Stimulated activated naive CD8-positive, alpha-beta T cell treated with anti-CD3 and anti-CD28 coated beads, Interleukin-15, Interleukin-2, amounts not matched to agents 100 U/mL and 50 U/mL, for 24 hours (primary cell): ENCODE data around the gene MINDY2.
"Not testable (repeated sequence)": the region's sequence is repeated elsewhere in the genome, so short reads cannot be mapped to it uniquely, and the experiment has no call there.

ENCODE experiments used
- ATAC-seq: fragments of 150-1000 bp; cut with Tn5 transposase; one replicate; pipeline ENCODE4 v1.10.0; 2021
- DNase-seq: peaks from one replicate; pipeline ENCODE4 v3.0.0; 2021

Gene MINDY2

GRCh38 chr15:58755350-58755749, 15.8 kb upstream of the MINDY2 start:
- no peak for DNase-seq
- ATAC-seq: no peak

- DNase-seq (no peak), ATAC-seq (no peak)
Observed at GRCh38 chr15:58755956-58756355, 15.1 kb upstream of the MINDY2 start.

GRCh38 chr15:58758141-58758540, 13.0 kb upstream of the MINDY2 start:
- DNase-seq (no peak), ATAC-seq (no peak)

- DNase-seq (no peak), ATAC-seq (no peak)
Observed at GRCh38 chr15:58760385-58761009, 10.6 kb upstream of the MINDY2 start.

- ATAC-seq: peak; percentile 28
- DNase-seq: no peak
Observed at GRCh38 chr15:58761010-58761388, 10.1 kb upstream of the MINDY2 start.

- ATAC-seq (no peak), DNase-seq (no peak)
Observed at GRCh38 chr15:58762285-58762684, 8.8 kb upstream of the MINDY2 start.

GRCh38 chr15:58762731-58763130, 8.4 kb upstream of the MINDY2 start:
- DNase-seq (no peak), ATAC-seq (no peak)

- DNase-seq: no peak
- no peak for ATAC-seq
Observed at GRCh38 chr15:58764468-58764867, 6.6 kb upstream of the MINDY2 start.

GRCh38 chr15:58766290-58766689, 4.8 kb upstream of the MINDY2 start:
- no peak for ATAC-seq

GRCh38 chr15:58768601-58769004, 2.5 kb upstream of the MINDY2 start:
- ATAC-seq, DNase-seq: not testable (repeated sequence)

More at GRCh38 chr15:58766290-58766689, 4.8 kb upstream of the MINDY2 start:
- no peak for DNase-seq

- peak; percentile 15 for DNase-seq
- ATAC-seq: no peak
Observed at GRCh38 chr15:58770519-58770856, 614 bp upstream of the MINDY2 start.

- ATAC-seq (no peak), DNase-seq (peak; percentile 32)
Observed at GRCh38 chr15:58771621-58772250, 634 bp downstream of the MINDY2 start.

GRCh38 chr15:58773024-58773423, 1.9 kb downstream of the MINDY2 start:
- no peak for DNase-seq

GRCh38 chr15:58775402-58775801, 4.3 kb downstream of the MINDY2 start:
- ATAC-seq: no peak
- no peak for DNase-seq

More at GRCh38 chr15:58773024-58773423, 1.9 kb downstream of the MINDY2 start:
- no peak for ATAC-seq

- ATAC-seq (no peak), DNase-seq (no peak)
Observed at GRCh38 chr15:58777107-58777506, 6.0 kb downstream of the MINDY2 start.

GRCh38 chr15:58779554-58779953, 8.5 kb downstream of the MINDY2 start:
- no peak for ATAC-seq
- DNase-seq: no peak

GRCh38 chr15:58785355-58785754, 14.3 kb downstream of the MINDY2 start:
- ATAC-seq: no peak
- no peak for DNase-seq

- no peak for ATAC-seq
- DNase-seq: no peak
Observed at GRCh38 chr15:58788056-58788710, 17.1 kb downstream of the MINDY2 start.

GRCh38 chr15:58793862-58794261, 22.8 kb downstream of the MINDY2 start:
- DNase-seq (no peak), ATAC-seq (no peak)

- ATAC-seq (peak; percentile 43), DNase-seq (no peak)
Observed at GRCh38 chr15:58795825-58796224, 24.7 kb downstream of the MINDY2 start.

GRCh38 chr15:58797505-58797904, 26.4 kb downstream of the MINDY2 start:
- no peak for DNase-seq

GRCh38 chr15:58805095-58805494, 34.0 kb downstream of the MINDY2 start:
- DNase-seq (no peak), ATAC-seq (no peak)

More at GRCh38 chr15:58797505-58797904, 26.4 kb downstream of the MINDY2 start:
- no peak for ATAC-seq

- not testable (repeated sequence) for ATAC-seq, DNase-seq
Observed at GRCh38 chr15:58823267-58823666, 52.2 kb downstream of the MINDY2 start.

GRCh38 chr15:58830556-58830955, 59.5 kb downstream of the MINDY2 start:
- ATAC-seq: no peak
- no peak for DNase-seq
